ENCODE results near the gene TNFRSF11A. TPM values are rescaled to one million over a fixed set of nuclear protein-coding genes. Genes with fewer than 3 reads are reported as not detected.

The TNFRSF11A gene
- total and polyA plus RNA-seq, 12 donors = 0.29 to 2.7 (median 0.78) TPM

DNA sequence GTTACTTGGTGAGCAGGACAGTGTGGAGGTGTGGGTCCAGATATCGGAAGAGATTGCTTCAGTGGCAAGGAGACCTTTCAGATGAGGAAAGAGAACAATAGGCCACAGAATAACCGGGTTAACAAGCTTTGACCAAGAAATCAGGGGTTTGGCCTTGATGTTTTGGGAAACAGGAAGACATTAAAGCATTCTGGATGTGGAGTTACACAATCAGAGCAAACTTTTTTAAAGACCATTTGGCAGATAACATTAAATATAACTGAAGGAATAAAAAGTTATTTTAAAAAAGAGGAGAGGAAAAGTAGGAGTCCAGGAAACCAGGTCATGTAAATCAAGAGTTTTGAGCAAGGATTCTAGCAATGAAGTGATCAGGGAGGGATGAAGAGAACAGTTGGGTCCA is 35.7 kb downstream of the TNFRSF11A start:
- no peak overlapping the region for H3K27ac ChIP-seq
- H3K27me3 ChIP-seq = no peaks in the 10 kb centered on the region
- no peaks in the 10 kb centered on the region for H3K4me1 ChIP-seq
- 72 to 79% methylated on average over 2 of the region's 2 CpGs for WGBS, 2 donors
- no peak for ATAC-seq
- TF ChIP-seq, protein P1, sequence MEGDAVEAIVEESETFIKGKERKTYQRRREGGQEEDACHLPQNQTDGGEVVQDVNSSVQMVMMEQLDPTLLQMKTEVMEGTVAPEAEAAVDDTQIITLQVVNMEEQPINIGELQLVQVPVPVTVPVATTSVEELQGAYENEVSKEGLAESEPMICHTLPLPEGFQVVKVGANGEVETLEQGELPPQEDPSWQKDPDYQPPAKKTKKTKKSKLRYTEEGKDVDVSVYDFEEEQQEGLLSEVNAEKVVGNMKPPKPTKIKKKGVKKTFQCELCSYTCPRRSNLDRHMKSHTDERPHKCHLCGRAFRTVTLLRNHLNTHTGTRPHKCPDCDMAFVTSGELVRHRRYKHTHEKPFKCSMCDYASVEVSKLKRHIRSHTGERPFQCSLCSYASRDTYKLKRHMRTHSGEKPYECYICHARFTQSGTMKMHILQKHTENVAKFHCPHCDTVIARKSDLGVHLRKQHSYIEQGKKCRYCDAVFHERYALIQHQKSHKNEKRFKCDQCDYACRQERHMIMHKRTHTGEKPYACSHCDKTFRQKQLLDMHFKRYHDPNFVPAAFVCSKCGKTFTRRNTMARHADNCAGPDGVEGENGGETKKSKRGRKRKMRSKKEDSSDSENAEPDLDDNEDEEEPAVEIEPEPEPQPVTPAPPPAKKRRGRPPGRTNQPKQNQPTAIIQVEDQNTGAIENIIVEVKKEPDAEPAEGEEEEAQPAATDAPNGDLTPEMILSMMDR (IDR thresholded peaks at IDR 0.05) = no peak
- H3K9me3 ChIP-seq = no peaks in the 10 kb centered on the region
- no peak for DNase-seq
- H3K4me3 ChIP-seq = no peak overlapping the region
- intact Hi-C loops (cut with DNase I) = no loop called here
- H3K36me3 ChIP-seq = no peaks in the 10 kb centered on the region

DNA sequence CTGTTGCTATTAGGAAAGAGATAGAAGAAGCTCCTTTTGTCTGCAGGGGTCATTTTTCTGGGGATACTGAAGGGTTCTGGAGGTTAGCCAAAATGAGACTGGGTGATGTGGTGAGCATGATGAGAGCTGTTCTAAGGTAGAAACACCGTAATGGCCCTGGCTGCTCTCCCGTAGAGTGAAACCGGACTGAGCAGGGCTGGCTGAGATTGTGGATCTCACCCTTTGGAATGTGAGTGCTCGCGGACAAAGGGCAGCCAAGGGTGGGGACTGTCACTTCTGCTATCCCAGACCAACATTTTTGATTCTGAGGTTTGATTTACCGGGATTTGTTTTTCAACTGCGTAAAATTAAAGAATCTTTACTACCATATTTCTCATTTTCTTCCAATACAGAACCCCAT is 36.2 kb downstream of the TNFRSF11A start:
- 85 to 87% methylated on average over 7 of the region's 7 CpGs for WGBS, 2 donors
- Histone ChIP-seq H3K27me3 (no peaks in the 10 kb centered on the region), H3K27ac (no peak overlapping the region), H3K4me1 (no peaks in the 10 kb centered on the region), H3K9me3 (no peaks in the 10 kb centered on the region), H3K4me3 (no peak overlapping the region), H3K36me3 (no peaks in the 10 kb centered on the region)
- ATAC-seq = peak in 1 of 8 donors; percentile 65
- DNase-seq = no peak
- TF ChIP-seq, protein P1 (IDR thresholded peaks at IDR 0.05) = no peak
- intact Hi-C loops (cut with DNase I) = no loop called here

DNA sequence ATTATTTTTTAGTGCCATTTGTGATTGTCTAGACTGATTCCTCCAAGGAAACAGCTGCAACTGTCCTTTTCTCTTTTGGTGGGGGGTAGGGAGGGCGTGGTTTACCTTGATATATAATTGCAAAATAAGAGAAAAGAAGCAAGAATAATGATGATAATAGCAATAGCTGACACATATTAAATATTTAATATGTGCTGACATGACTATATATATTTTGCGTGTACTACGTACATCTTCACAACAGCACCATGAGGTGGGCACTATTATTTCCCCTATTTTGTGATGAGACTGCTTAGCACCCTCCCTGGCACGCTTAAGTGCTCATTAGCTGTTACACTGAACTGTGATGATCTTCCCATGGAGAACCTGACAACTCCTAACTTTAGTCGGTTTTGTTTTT is 39.4 kb downstream of the TNFRSF11A start:
- Histone ChIP-seq H3K9me3 (no peaks in the 10 kb centered on the region), H3K4me1 (no peaks in the 10 kb centered on the region), H3K4me3 (no peak overlapping the region), H3K36me3 (no peaks in the 10 kb centered on the region), H3K27me3 (peaks cover 0 to 4% (median 0%) of the 10 kb centered on the region in 7 donors), H3K27ac (no peak overlapping the region)
- ATAC-seq (no peak), DNase-seq (no peak)
- WGBS, 2 donors = 87 to 89% methylated on average over 5 of the region's 5 CpGs
- TF ChIP-seq, protein P1 (IDR thresholded peaks at IDR 0.05) = no peak
- intact Hi-C loops (cut with DNase I) = no loop called here

DNA sequence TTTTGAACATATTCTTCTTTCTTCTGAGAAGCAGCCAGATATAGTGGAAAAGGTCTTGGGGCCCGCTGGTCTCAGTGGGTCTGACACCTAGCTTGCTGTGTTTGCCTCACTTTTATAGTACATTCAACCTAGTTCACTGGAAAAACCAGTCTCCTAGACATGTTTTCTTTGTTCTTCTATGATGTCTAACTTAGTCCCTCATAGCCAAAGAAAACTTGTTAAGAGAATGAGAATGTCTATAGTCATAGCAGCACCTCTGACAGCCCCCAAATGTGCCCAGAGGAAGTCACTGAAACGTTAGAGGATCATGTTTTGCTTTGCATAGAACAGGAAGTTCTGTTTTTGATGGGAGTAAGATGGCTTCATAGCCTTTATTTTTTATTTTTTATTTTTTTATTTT is 40.3 kb downstream of the TNFRSF11A start:
- peaks cover 0 to 4% (median 0%) of the 10 kb centered on the region in 7 donors for H3K27me3 ChIP-seq
- no peak for DNase-seq
- H3K4me3 ChIP-seq = no peak overlapping the region
- 69% methylated on average over 2 of the region's 2 CpGs for WGBS, 2 donors
- ATAC-seq = no peak
- intact Hi-C loops (cut with DNase I) = no loop called here
- no peaks in the 10 kb centered on the region for H3K36me3 ChIP-seq
- H3K27ac ChIP-seq = no peak overlapping the region
- H3K4me1 ChIP-seq = no peaks in the 10 kb centered on the region
- TF ChIP-seq, protein P1 (IDR thresholded peaks at IDR 0.05) = no peak
- no peaks in the 10 kb centered on the region for H3K9me3 ChIP-seq

All from heart right ventricle (tissue), 16 donors.